Bone marrow (tissue), 2 donors: ENCODE results near the gene AOC2.
"Not testable (repeated sequence)": the region's sequence is repeated elsewhere in the genome, so short reads cannot be mapped to it uniquely, and the experiment has no call there.

Experiments
- DNase-seq, 2 donors: peaks; one replicate each; lab custom pipeline; 2025; lab: John Stamatoyannopoulos, UW

The AOC2 gene

DNA sequence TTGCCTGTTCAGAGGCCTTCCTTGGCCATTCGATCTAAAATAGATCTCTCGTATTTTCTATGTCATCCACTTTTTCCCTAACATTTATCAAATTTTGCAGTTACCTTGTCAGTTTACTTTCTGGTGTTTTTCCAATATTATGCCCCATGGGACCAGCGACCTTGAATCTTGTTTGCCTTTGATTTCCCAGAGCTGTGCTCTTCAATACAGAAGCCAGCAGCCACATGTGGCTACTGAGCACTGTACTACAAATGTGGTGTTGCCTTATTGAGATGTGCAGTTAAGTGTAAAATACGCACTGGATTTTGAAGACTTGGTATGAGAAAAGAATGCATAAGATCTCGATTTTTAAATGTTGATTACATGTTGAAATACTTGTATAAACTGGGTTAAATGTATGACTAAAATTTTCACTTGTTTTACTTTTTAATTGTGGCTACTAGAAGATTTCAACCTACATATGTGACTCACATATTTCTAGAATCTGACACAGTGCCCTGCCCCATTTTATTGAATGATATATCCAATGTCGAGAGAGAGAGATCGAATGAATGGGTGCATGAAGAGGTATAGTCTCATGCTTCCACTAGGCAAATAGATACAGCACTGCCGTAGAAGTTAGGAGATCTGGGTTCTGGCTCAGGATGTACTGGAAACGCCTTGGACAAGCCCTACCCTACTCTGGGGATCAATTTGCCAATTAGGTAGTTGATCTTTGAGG is 12.0 kb upstream of the AOC2 start:
- DNase-seq = no peak

GRCh38 chr17:42832934-42833766 is 11.2 kb upstream of the AOC2 start, which contains the start of gene PSME3:
TSS of gene PSME3 (plus strand) at chr17:42833397. CDS start at chr17:42833632, 235 bp downstream.
- DNase-seq = peak; percentile 86 to 99

DNA sequence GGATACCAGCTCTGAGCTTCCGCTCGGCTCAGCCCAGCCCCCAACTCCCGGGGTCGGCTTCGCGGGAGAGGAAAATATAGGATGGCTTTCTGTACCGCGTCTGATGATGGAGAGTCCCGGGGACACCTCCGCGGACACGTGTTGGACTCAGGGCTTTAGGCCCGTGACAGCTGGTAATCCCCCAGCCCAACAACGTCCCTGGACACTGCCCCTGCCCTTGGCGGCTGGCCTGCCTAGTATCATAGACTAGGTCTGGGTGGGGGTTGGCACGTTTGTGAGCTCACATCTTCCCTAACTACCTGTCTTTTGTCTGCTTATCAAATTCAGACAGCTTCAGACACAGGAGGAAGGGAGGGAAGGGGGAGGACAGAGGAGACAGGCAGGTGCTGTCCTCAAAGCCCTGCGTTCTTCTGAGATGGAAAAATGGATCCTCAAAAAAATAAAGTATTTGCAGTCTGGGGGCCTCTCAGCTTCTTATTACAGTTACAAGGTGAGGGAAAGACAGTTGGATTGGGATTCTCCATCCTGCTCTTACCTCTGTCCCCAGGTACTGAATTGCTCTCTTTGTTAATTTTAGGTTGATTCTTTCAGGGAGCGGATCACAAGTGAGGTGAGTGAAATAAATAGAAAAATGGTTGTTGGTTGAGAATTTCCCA is 10.5 kb upstream of the AOC2 start:
- no peak for DNase-seq

GRCh38 chr17:42835732-42836131 is 8.6 kb upstream of the AOC2 start:
- no peak for DNase-seq

DNA sequence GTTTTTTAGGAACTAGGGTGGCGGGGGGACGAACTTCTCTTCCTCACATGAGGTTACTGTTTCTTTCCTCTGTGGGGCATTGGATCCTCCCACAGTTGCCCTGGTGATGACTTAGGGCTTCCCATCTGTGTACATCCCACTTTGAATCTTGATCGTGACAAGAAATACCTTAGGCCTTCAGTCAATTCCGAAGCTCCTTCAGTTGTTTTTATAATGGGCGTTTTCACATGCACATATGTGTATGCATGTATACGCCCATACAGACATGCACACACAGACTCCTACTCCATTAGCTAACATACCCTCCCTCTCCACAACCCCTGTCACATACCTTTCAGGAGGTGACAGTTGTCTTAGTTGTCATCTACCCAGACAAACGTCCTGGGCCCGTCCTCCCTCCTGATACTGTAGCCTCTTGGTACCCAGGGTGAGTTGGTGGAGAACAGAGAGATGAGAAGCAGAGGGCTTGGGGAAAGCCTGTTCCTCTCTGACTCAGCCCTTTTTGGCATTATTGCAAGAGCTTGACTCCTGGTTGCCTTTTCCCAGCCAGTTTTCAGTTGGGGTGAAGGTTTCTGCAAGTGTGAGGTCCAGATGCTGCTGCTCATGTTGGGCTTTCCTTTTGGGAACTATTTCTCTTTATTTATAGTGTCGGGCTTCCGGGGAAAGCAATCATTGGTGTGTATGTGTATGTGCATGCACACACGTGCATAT is 2.2 kb upstream of the AOC2 start:
- no peak for DNase-seq

DNA sequence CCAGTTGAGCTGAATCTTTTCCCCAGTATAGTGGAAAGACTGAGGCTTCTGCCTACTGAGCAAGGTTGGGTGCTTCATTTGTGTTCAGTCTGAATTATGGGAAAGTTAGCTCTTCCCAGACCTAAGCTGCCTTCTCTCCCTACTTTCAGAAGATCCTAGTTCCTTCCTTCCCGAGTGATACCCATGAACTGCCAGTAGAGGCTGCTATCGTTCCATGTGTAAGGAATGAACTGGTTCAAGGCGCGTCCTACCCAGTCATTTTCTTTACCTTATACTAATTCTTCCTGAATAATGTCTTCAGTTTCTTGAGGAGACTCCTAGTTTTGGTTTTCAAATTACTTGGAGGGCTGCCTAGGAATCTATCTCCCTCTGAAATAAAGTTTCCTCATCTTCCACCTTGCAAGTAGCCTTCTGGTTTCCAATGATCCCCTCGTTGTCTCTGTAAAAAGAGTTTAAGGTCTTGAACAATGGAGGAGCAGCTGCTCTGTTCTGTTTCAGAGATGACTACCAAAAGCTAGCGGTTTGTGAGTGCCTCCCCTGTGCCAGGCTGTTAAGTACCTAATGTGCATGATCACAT is 934 bp upstream of the AOC2 start:
- peak in 1 of 2 donors; percentile 70 for DNase-seq

GRCh38 chr17:42844761-42845555 is 578 bp downstream of the AOC2 start:
- no peak for DNase-seq

DNA sequence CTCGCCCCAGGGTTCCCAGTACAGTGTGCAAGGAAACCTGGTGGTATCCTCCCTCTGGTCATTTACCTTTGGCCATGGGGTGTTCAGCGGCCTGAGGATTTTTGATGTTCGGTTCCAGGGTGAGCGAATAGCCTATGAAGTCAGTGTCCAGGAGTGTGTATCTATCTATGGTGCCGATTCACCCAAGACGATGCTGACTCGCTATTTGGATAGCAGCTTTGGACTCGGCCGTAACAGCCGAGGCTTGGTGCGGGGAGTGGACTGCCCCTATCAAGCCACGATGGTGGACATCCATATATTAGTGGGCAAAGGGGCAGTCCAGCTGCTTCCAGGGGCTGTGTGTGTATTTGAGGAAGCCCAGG is 1.2 kb downstream of the AOC2 start:
- no peak for DNase-seq

GRCh38 chr17:42845918-42846593 is 1.7 kb downstream of the AOC2 start:
- peak in 1 of 2 donors; percentile 20 for DNase-seq

- DNase-seq = no peak
These were observed 2.4 kb downstream of the AOC2 start for GRCh38 chr17:42846594-42847280.

DNA sequence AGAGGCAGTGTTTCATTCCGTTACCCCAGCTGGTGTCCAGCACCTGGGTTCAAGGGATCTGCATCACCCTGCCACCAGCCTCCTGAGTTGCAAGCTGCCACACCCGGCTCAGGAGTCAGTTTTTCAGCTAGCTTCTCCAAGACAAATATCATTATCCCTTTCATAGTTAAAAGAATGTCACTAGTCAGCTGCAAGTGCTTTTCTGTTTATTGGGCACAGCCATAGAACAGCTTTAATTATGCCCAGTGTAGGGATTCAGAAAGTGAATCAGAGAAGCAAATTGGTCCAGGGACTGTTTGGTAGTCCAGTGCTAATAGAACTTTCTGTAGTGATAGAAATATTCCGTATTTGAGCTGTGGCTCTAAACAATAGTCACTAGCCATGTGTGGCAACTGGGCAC is 3.7 kb downstream of the AOC2 start:
- DNase-seq = no peak

GRCh38 chr17:42849031-42849430 is 4.7 kb downstream of the AOC2 start:
- no peak for DNase-seq

- no peak for DNase-seq
These were observed 5.2 kb downstream of the AOC2 start for GRCh38 chr17:42849451-42850181.

GRCh38 chr17:42850954-42851353 is 6.6 kb downstream of the AOC2 start, which contains the start of gene AOC3:
TSS of gene AOC3 (plus strand) at chr17:42851199. CDS start at chr17:42851344, 145 bp downstream.
- no peak for DNase-seq

GRCh38 chr17:42851371-42852240 is 7.2 kb downstream of the AOC2 start:
- DNase-seq = not testable (repeated sequence)

DNA sequence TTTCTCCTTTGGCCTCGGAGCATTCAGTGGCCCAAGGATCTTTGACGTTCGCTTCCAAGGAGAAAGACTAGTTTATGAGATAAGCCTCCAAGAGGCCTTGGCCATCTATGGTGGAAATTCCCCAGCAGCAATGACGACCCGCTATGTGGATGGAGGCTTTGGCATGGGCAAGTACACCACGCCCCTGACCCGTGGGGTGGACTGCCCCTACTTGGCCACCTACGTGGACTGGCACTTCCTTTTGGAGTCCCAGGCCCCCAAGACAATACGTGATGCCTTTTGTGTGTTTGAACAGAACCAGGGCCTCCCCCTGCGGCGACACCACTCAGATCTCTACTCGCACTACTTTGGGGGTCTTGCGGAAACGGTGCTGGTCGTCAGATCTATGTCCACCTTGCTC is 8.0 kb downstream of the AOC2 start:
- DNase-seq = no peak

DNA sequence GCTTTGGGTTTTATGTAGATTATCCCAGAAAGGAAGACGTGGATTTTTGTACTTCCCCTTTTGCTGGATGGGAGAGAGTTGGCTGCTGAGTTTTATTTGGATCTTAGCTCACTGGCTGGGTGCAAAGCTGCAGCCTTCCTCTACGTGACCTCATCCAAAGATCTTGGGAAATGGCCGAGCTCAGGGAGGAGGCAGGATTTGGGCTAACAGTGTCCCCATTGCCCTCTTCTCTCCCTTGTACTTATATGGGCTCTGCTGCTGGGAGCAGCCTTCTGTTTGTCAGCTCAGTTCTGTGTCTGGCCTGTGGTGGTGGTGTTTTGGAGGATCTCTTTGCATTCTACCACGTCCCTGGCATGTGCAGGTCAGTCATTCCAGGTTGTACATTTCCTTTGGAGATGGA is 8.6 kb downstream of the AOC2 start:
- no peak for DNase-seq

- DNase-seq = no peak
These were observed 9.2 kb downstream of the AOC2 start for GRCh38 chr17:42853597-42853967.
